ENCODE data around the gene RTKN.

DNA sequence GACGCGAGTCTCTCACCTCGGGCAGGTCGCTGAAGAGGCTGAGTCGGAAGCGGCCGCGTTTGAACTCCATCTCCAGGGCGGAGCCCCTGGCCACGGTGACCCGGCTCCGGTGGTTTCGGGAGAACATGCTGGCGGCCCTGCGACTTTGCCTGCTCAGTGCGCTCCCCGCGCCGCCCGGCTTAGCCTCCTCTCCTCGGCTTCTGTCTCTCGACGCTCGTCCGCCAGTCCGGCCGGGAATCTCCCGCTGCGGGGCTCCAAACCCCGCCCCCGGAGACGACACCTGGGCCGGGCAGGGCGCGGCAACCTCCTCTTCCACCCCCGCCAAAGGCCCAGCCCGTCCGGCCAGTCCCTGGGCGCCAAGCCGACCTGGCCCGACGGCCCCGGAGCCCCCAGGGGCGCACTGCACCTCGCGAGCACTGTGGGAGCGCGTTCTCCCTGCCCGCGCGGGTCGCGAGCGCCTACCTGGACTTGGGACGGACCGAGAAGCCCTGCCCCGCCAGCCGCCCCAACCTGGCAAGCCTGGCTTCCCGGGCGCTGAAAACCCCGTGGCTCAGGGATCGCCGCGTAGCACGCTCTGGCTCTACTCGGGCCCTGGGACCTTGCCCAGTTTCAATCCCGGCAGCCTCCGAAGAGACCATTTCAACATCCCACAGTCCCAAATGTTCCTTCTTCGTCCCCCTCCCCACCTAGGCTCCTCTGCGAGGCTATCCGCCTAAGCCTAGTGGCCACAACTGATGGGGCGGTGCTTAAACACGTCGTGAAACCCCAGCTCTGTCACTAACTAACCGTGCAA lies at the start of gene RTKN:
- no peak for TF ChIP-seq CTCF (conservative IDR thresholded peaks at IDR 0.05; ENCODE audit: low read depth, low read length)
- no peak for TF ChIP-seq EZH2 (IDR thresholded peaks at IDR 0.05; ENCODE audit: borderline replicate concordance, low read depth, low read length, poor library complexity, severe bottlenecking)

Measured in A673 (cell line).